Stomach (tissue), 9 donors: ENCODE results near the gene RAD54L. TPM values are rescaled to one million over a fixed set of nuclear protein-coding genes. Genes with fewer than 3 reads are reported as not detected.

ENCODE experiments used
- DNase-seq, 2 donors: peaks; one replicate each; pipeline versions ENCODE4 v3.0.0 to v3.0.0-alpha.2; 2013 to 2019
- H3K27ac ChIP-seq, 5 donors: fragments of 200-600 bp in 4 of 5; sonication (generic) in 4 of 5; one replicate each; pipeline ENCODE4 v1.5.1; 2013 to 2019; ENCODE audit warnings: mild to moderate bottlenecking in 1 of 5, moderate library complexity in 1 of 5
- H3K27me3 ChIP-seq, 3 donors: fragments of 200-600 bp; sonication (generic); one replicate each; pipeline ENCODE4 v1.5.1; 2017 to 2019; ENCODE audit warnings: mixed run types in 1 of 3
- H3K36me3 ChIP-seq, 4 donors: fragments of 200-600 bp; sonication (generic); 1 replicate in 3 of 4; 2 replicates in 1 of 4; pipeline ENCODE4 v1.5.1; 2016 to 2019
- H3K4me1 ChIP-seq, 4 donors: fragments of 200-600 bp; sonication (generic); one replicate each; pipeline ENCODE4 v1.5.1; 2016 to 2019
- H3K4me3 ChIP-seq, 4 donors: fragments of 200-600 bp; sonication (generic) in 3 of 4; one replicate each; pipeline ENCODE4 v1.5.1; 2016 to 2019; ENCODE audit warnings: mild to moderate bottlenecking in 1 of 4
- H3K9me3 ChIP-seq, 4 donors: fragments of 200-600 bp; sonication (generic); one replicate each; pipeline ENCODE4 v1.5.1; 2016 to 2019
- CTCF ChIP-seq, 7 experiments: fragments of 450-650 bp in 4 of 7; fragments of 200-600 bp in 3 of 7; sonication (generic) in 3 of 7; IDR thresholded peaks; one replicate each; pipeline ENCODE4 v1.5.1; 2016 to 2019; ENCODE audit warnings: antibody characterized with exemption in 7 of 7, control low read depth in 2 of 7, mild to moderate bottlenecking in 1 of 7
- EP300 ChIP-seq: sonication (generic); formaldehyde crosslinking; IDR thresholded peaks from one replicate; pipeline ENCODE4 v1.6.1; 2017; ENCODE audit warnings: antibody characterized with exemption
- POLR2A ChIP-seq, 4 donors: fragments of 450-650 bp; IDR thresholded peaks; one replicate each; pipeline ENCODE4 v1.6.1; 2016; ENCODE audit warnings: antibody characterized with exemption in 4 of 4, control low read depth in 2 of 4, mild to moderate bottlenecking in 1 of 4, moderate library complexity in 1 of 4
- POLR2AphosphoS5 ChIP-seq, 3 donors: sonication (generic); formaldehyde crosslinking; IDR thresholded peaks; one replicate each; pipeline ENCODE4 v1.6.1; 2016; ENCODE audit warnings: antibody characterized with exemption in 3 of 3
- WGBS, 5 donors: extraction: QIAGEN DNeasy Blood & Tissue Kit in 3 of 5; methylation state at CpG; one replicate each; pipeline versions ENCODE4 v1.1.5 to v1.1.7; 2013 to 2018; 5-methylcytosine and 5-hydroxymethylcytosine counted together
- intact Hi-C: fragments of 100-400 bp; cut with DNase I; formaldehyde crosslinking; loops from one replicate; pipeline ENCODE4 v1.15.1; 2023; ENCODE audit warnings: low total_unique reads
- polyA plus RNA-seq, 3 donors: library from polyadenylated mRNA; stranded (reverse); fragments of 200-250 nt; gene quantifications; one replicate each; pipeline ENCODE4 v1.2.3, GENCODE V29; 2013
- total RNA-seq, 5 donors: library from RNA; depleted of rRNA; stranded (reverse); fragments of >200 nt; gene quantifications; one replicate each; pipeline versions ENCODE4 v1.1.0 to v1.2.3, GENCODE V29; 2014 to 2016
- donor health status: healthy with polysubstance abuse.
- donor health status: Bipolar disorder and iron deficiency.
- donor health status: healthy.

Gene RAD54L
- total and polyA plus RNA-seq, 8 donors = 0.45 to 99.6 (median 3.5) TPM

GRCh38 chr1:46284597-46285564 is 37.3 kb downstream of the RAD54L start:
- TF ChIP-seq CTCF (IDR thresholded peaks at IDR 0.05) (no peak), POLR2AphosphoS5 (IDR thresholded peaks at IDR 0.05) (no peak), POLR2A (IDR thresholded peaks at IDR 0.05) (no peak), EP300 (no peak)
- Histone ChIP-seq H3K27me3 (no peaks in the 10 kb centered on the region), H3K27ac (no peak overlapping the region), H3K9me3 (no peaks in the 10 kb centered on the region), H3K4me1 (no peaks in the 10 kb centered on the region), H3K4me3 (no peak overlapping the region), H3K36me3 (peaks cover 32 to 99% (median 90%) of the 10 kb centered on the region in 4 donors)
- no peak for DNase-seq
- WGBS, 5 donors = 69 to 83% (median 79%) methylated on average over 3 of the region's 3 CpGs
- intact Hi-C loops = no loop called here

GRCh38 chr1:46285730-46286477 is 38.3 kb downstream of the RAD54L start:
- no peak overlapping the region for H3K4me3 ChIP-seq
- 89 to 90% (median 89%) methylated on average over 14 to 27 of the region's 27 CpGs for WGBS, 5 donors
- intact Hi-C loops = no loop called here

GRCh38 chr1:46288485-46289133 is 41.0 kb downstream of the RAD54L start:
- Histone ChIP-seq H3K9me3 (no peaks in the 10 kb centered on the region), H3K27ac (no peak overlapping the region), H3K36me3 (peaks cover 17 to 86% (median 83%) of the 10 kb centered on the region in 4 donors), H3K4me1 (no peaks in the 10 kb centered on the region), H3K27me3 (no peaks in the 10 kb centered on the region), H3K4me3 (no peak overlapping the region)
- 80 to 100% (median 91%) methylated on average over 1 of the region's 1 CpG for whole genome bisulfite sequencing, 5 donors
- intact Hi-C loops = no loop called here
- DNase-seq = no peak
- no peak for TF ChIP-seq CTCF (IDR thresholded peaks at IDR 0.05)
- TF ChIP-seq EP300 = no peak

More at GRCh38 chr1:46285730-46286477, 38.3 kb downstream of the RAD54L start:
- DNase-seq = peak in 1 of 2 donors; percentile 26
- Histone ChIP-seq H3K27ac (no peak overlapping the region), H3K27me3 (no peaks in the 10 kb centered on the region), H3K36me3 (peaks cover 24 to 93% (median 89%) of the 10 kb centered on the region in 4 donors), H3K4me1 (no peaks in the 10 kb centered on the region), H3K9me3 (no peaks in the 10 kb centered on the region)
- TF ChIP-seq EP300 (no peak), CTCF (IDR thresholded peaks at IDR 0.05) (no peak), POLR2AphosphoS5 (IDR thresholded peaks at IDR 0.05) (no peak), POLR2A (IDR thresholded peaks at IDR 0.05) (no peak)

- no peak overlapping the region for H3K27ac ChIP-seq
- intact Hi-C loops = no loop called here
- H3K4me3 ChIP-seq = no peak overlapping the region
- H3K9me3 ChIP-seq = no peaks in the 10 kb centered on the region
- DNase-seq = no peak
- TF ChIP-seq POLR2A (IDR thresholded peaks at IDR 0.05) (no peak), EP300 (no peak), CTCF (IDR thresholded peaks at IDR 0.05) (no peak), POLR2AphosphoS5 (IDR thresholded peaks at IDR 0.05) (no peak)
- no peaks in the 10 kb centered on the region for H3K27me3 ChIP-seq
- H3K4me1 ChIP-seq = no peaks in the 10 kb centered on the region
- H3K36me3 ChIP-seq = peaks cover 17 to 86% (median 83%) of the 10 kb centered on the region in 4 donors
- WGBS, 5 donors = 95 to 97% (median 95%) methylated on average over 5 of the region's 5 CpGs
Measured at GRCh38 chr1:46289134-46289494, 41.6 kb downstream of the RAD54L start.
